HG03432 (cell line): Measurements from ENCODE around the gene FOXC2.

Experiments
- ATAC-seq: cut with Tn5 transposase; IDR thresholded peaks from one replicate; pipeline ENCODE4 v1.9.1; 2021; ENCODE audit warnings: mild to moderate bottlenecking, moderate library complexity; ENCODE audit not compliant: unreplicated experiment

The FOXC2 gene

GRCh38 chr16:86571530-86571915 lies 4.9 kb downstream of the FOXC2 start:
- no peak for ATAC-seq

DNA sequence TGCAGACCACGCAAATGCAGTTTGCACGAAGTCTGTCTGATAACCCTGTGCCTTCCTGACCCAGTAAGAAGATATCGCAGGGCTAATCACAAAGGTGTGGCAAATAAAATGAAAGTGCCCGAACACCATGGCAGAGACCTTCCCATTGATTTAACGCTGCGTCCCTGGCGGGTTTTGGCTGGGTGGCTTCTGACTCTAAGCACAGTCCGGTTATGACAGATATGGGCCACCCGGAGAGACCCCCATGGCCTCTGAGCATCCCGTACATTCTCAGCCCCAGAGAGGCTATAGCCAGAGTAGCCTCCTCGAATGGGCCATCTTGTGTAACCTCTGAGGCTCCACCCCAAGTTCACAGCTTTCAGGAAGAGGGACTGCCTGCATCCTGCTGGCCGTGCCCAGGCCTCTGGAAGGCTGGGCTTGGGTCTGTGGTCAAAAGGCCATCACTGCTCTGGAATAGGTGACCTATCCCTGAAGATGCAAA lies 5.5 kb downstream of the FOXC2 start:
- no peak for ATAC-seq

- no peak for ATAC-seq
These were observed 6.0 kb downstream of the FOXC2 start for GRCh38 chr16:86572606-86573005.

DNA sequence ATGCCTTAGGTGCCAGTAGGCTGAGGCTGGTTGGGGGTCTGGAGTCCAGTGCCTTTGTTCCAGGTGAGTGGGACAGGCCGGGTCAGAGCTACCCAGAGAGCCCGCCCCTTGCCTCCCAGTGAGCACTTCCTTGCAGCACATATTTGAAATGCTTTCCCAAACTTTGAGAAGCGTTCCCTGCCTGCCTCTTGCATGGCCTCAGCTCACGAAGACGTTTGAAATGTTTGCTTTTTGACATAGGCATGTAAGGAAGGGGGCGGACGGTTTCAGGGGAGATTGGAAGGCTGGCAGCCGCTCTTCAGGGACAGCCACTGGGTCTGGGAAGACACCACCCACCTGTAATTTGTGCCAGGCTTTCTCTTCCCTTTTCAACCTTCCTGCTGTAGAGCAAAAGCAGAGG lies 6.6 kb downstream of the FOXC2 start:
- ATAC-seq, result no peak

DNA sequence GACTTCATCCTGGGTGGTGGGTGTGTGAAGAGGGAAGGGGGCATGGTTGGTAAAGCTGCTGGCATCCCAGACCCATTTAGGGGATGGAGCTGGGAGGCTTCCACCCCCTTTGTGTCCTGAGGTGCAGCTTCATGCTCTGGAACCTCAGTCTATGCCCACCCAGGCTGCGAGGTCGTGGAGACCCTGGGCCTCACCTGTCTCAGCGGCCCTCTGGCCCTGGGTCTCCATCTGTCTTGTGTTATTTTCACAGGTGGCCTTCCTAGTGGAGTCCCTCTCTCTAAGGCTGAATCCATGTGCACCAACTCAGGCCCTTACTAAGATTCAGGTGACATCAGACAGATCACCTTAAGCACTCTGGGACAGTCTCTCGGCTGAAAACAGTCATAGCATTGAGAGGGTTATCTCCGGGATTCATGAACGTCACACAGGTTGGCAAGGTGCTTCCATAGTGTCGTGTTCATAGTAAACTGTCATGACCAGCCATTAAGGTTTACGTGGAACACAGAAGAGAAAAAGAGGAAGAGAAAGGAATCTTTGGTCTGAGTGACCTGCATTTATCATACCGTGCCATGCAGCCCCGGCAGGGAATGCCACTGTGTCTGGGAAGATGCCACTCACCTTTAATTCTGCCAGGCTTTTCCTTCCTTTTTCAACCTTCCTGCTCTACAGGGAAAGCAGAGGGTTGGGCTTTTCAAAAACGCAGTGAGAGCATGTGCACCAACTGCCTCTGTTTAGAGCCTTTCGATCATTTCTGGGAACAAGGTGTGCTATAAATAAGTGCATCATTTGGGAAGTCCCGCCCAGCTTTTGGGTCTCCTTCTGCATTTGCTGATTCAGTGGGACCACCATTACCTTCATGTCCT lies 7.2 kb downstream of the FOXC2 start:
- ATAC-seq, result no peak

GRCh38 chr16:86574646-86575045 lies 8.0 kb downstream of the FOXC2 start:
- ATAC-seq, result no peak

DNA sequence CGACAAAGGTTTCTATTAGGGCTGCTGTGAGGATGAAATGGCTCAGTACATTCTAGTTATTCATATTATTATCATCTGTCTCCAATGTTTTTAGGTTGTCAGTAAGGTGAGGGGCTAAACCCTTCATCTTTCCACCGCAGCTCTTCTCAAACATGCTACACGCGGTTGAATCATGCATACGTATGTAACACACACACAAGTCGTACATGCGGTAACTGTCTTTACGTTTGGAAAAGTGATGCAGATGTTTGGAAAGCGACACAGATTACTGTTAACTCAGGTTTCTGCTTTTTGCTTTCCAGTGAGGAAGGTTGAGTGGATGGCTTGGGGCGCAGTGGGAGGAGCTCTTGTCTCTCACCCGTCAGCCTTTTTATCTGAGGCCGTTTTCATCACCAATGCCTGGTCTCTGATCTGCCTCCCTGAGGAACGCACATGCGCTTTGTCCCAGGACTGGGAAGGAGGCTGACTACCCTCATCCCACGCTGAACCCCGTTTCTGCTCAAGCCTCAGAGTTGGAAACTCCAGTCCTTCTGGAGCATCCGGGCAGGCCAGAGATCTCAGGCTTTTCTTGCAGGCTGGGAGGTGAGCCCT lies 8.6 kb downstream of the FOXC2 start:
- ATAC-seq, result no peak

DNA sequence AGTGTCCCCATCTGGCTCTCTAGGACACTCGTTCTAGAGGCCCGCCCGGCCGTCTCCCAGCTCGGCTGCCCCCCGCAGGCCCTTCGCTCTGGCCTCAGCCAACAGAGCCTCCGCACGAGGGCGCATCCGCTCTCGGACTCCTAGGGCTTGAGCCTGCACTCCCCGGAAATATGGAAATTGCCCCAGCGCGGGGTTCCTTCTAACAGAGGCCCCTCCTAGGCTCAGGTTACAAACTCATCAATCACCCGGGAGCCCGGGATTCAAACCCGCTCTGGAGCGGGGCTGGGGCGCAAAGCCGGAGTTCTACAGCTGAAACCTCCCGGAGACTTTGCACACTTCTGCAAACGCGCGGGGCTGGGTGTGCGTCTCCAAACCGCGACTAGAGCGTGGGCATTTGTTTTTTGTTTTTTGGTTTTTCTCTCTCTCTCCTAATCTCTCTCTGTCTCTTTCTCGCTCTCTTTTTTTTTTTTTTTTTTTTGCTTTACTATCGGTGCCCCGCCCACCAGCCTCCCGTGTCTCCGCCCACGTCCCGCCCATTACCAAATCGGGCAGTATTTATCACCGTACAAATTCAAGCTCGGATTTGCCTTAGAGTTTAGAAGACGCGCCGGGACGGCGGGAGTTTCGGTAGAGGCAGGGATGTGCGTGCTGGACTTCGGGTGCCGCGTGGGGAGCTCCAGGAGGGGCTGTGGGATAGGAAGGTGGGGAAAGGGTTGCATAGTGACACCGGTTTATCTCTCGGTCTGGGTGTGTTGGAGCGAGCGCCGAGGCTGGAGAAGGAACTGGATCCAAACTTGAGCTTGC lies 9.3 kb downstream of the FOXC2 start:
- ATAC-seq, result no peak

- ATAC-seq, result no peak
These were observed 10.1 kb downstream of the FOXC2 start for GRCh38 chr16:86576591-86577313.

DNA sequence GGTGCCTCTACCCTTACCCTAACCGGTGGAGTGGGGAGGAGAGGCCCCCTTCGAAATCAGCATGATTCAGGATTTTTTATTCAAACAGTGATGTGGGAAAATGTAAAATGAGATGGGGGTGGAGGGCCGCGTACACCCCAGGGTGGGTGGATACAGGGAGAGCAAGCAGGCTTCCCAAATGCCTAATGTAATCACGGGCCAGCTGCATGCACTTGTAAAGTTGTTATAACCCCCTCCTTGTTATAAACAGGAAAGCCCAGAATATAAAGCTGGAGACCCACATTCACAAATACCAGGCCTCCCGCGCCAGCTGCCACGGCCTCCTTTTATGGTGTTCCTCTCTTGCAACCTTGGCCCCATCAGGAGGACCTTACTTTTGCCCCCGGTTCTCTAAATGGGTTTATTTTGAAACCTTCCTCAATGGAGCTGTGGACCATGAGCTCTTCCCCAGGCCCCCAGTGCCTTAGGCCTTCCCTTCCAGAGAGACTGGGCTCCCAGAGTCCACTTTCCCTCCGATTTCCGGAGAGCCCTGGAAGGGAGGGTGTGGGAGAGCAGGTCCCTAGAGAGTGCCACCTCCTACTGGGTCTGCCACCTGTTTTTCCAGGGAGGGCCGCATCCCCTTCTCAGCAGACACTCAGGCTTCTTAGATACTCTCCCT lies 10.8 kb downstream of the FOXC2 start:
- ATAC-seq, result no peak

GRCh38 chr16:86578061-86578599 lies 11.5 kb downstream of the FOXC2 start, which contains the start of gene FOXL1:
Gene FOXL1 (plus strand): TSS chr16:86578549. CDS start chr16:86578724, 175 bp downstream.
- no peak for ATAC-seq

DNA sequence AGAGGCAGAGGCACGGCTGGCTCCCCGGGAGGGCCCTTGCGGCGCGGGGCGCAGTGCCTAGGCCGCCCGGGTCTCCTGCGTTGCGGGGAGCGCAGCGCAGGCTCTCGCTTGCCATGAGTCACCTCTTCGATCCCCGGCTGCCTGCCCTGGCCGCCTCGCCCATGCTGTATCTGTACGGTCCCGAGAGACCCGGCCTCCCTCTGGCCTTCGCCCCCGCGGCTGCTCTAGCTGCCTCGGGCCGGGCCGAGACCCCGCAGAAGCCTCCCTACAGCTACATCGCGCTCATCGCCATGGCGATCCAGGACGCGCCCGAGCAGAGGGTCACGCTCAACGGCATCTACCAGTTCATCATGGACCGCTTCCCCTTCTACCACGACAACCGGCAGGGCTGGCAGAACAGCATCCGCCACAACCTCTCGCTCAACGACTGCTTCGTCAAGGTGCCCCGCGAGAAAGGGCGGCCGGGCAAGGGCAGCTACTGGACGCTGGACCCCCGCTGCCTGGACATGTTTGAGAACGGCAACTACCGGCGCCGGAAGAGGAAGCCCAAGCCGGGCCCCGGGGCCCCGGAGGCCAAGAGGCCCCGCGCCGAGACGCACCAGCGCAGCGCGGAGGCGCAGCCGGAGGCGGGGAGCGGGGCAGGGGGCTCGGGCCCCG lies 12.1 kb downstream of the FOXC2 start:
- ATAC-seq, result no peak

- no peak for ATAC-seq
These were observed 12.8 kb downstream of the FOXC2 start for GRCh38 chr16:86579268-86580062.

GRCh38 chr16:86580063-86580790 lies 13.6 kb downstream of the FOXC2 start:
- ATAC-seq, result no peak

- ATAC-seq, result no peak
These were observed 14.2 kb downstream of the FOXC2 start for GRCh38 chr16:86580791-86581170.

- ATAC-seq, result no peak
These were observed 14.8 kb downstream of the FOXC2 start for GRCh38 chr16:86581458-86581857.

- no peak for ATAC-seq
These were observed 17.5 kb downstream of the FOXC2 start for GRCh38 chr16:86584071-86584685.
